Testis (tissue), 3 donors: ENCODE results near the gene WDR91. TPM values are rescaled to one million over a fixed set of nuclear protein-coding genes. Genes with fewer than 3 reads are reported as not detected.

ENCODE experiments used
- DNase-seq: peaks from one replicate; pipeline ENCODE4 v3.0.0-alpha.2; 2019
- H3K27ac ChIP-seq, 2 donors: fragments of 200-600 bp; sonication (generic); one replicate each; pipeline ENCODE4 v1.5.1; 2019
- H3K27me3 ChIP-seq: fragments of 200-600 bp; sonication (generic); one replicate; pipeline ENCODE4 v1.5.1; 2019
- H3K36me3 ChIP-seq: fragments of 200-600 bp; sonication (generic); one replicate; pipeline ENCODE4 v1.5.1; 2017; ENCODE audit warnings: low read depth; ENCODE audit errors: missing control alignments
- H3K4me1 ChIP-seq: fragments of 200-600 bp; sonication (generic); one replicate; pipeline ENCODE4 v1.5.1; 2019
- H3K4me3 ChIP-seq, 2 donors: fragments of 200-600 bp; sonication (generic); one replicate each; pipeline ENCODE4 v1.5.1; 2017 to 2019
- H3K9me3 ChIP-seq: fragments of 200-600 bp; sonication (generic); one replicate; pipeline ENCODE4 v1.5.1; 2017
- POLR2A ChIP-seq: fragments of 450-650 bp; IDR thresholded peaks from one replicate; pipeline ENCODE4 v1.6.1; 2017; ENCODE audit warnings: antibody characterized with exemption, mild to moderate bottlenecking, moderate library complexity
- WGBS, 2 donors: methylation state at CpG; one replicate each; pipeline ENCODE4 v1.1.5; 2018; 5-methylcytosine and 5-hydroxymethylcytosine counted together
- intact Hi-C: fragments of 100-400 bp; cut with DNase I; formaldehyde crosslinking; loops from one replicate; pipeline ENCODE4 v1.15.1; 2023; ENCODE audit warnings: low total_unique reads
- polyA plus RNA-seq: library from polyadenylated mRNA; stranded (reverse); fragments of 350-450 nt; fragmentation: Illumina TruSeq; extraction: RNeasy Lipid Tissue Mini Kit (QIAGEN cat#74804); gene quantifications from one replicate; pipeline ENCODE4 v1.2.3, GENCODE V29; 2014; ENCODE audit warnings: low read depth, low replicate concordance; ENCODE audit not compliant: insufficient read depth
- total RNA-seq, 2 donors: library from RNA; depleted of rRNA; stranded (reverse); fragments of >200 nt; gene quantifications; one replicate each; pipeline ENCODE4 v1.2.3, GENCODE V29; 2016
- TF ChIP-seq, protein P1 (sequence below), 3 experiments: fragments of 450-650 bp in 2 of 3; fragments of 200-600 bp in 1 of 3; sonication (generic) in 1 of 3; IDR thresholded peaks; one replicate each; pipeline ENCODE4 v1.5.1; 2016 to 2019; ENCODE audit warnings: antibody characterized with exemption in 3 of 3, mild to moderate bottlenecking in 2 of 3, moderate library complexity in 1 of 3

The WDR91 gene
- total and polyA plus RNA-seq, 3 donors from 2014 or later, result 23.8 to 46.6 (median 29.5) TPM

DNA sequence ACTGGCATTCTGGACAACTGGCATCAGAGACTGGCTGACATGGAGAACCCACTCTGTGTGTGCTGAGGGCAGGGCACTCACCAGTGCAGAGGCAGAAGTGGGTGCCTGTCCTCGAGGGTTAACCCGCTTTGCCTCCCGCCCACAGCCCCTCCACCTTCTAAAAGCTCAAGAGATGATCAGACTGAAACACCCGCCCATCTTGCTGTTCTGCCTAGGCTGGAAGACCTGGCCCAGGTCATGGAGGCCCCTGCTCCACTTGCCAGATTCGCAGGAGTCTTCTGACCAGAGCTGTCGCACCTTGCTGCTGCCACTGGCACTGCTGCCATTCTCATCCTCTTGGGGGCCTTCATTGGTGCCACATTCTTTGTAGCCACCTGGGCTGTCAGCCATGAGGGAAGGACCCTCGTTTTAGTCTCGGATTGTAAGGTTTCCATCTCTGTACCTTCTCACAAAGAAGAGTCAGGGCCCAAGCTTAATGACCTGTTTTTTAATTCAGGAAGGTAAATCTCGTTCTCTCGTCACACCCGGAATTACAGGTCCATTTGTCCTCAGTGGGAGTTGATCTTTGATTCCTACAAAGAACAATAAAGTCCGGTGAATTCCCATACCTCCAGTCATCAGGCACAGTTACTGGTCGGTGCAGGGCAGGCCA lies 42.7 kb downstream of the WDR91 start:
- no peak for TF ChIP-seq POLR2A
- TF ChIP-seq, protein P1, sequence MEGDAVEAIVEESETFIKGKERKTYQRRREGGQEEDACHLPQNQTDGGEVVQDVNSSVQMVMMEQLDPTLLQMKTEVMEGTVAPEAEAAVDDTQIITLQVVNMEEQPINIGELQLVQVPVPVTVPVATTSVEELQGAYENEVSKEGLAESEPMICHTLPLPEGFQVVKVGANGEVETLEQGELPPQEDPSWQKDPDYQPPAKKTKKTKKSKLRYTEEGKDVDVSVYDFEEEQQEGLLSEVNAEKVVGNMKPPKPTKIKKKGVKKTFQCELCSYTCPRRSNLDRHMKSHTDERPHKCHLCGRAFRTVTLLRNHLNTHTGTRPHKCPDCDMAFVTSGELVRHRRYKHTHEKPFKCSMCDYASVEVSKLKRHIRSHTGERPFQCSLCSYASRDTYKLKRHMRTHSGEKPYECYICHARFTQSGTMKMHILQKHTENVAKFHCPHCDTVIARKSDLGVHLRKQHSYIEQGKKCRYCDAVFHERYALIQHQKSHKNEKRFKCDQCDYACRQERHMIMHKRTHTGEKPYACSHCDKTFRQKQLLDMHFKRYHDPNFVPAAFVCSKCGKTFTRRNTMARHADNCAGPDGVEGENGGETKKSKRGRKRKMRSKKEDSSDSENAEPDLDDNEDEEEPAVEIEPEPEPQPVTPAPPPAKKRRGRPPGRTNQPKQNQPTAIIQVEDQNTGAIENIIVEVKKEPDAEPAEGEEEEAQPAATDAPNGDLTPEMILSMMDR (IDR thresholded peaks at IDR 0.05), result no peak
- no peak for DNase-seq
- no peaks in the 10 kb centered on the region for H3K36me3 ChIP-seq
- peaks cover 16% of the 10 kb centered on the region for H3K4me1 ChIP-seq
- intact Hi-C loops, result loop anchor here (10.0 kb wide), 2 partner anchors 184 to 484 kb away; partner anchors contain the start of gene AGBL3
- 63 to 83% methylated on average over 13 of the region's 13 CpGs for WGBS, 2 donors
- no peaks in the 10 kb centered on the region for H3K9me3 ChIP-seq
- H3K4me3 ChIP-seq, result no peak overlapping the region
- peak overlapping the region in 1 of 2 donors; percentile 93 for H3K27ac ChIP-seq
- H3K27me3 ChIP-seq, result no peaks in the 10 kb centered on the region

DNA sequence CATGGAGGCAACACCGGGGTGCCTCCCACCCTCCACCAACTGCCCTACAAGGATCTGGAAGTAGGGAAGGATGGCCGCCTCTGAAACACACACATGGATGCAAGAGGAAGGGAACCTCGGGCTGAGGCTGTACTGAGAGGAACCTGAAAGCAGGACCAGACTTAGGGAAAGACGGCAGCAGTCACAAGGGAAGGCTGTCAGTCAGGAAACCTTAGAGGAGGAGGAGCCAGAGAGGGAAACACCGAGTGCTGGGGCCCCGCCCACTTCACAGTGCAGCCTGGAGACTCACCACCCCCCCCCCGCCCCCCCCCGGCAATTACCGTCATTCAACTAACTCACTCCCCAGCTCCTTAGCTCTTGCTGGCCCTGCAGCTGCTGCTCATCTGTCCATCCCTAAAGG lies 43.3 kb downstream of the WDR91 start:
- no peak for DNase-seq
- no peaks in the 10 kb centered on the region for H3K27me3 ChIP-seq
- H3K27ac ChIP-seq, result no peak overlapping the region
- no peak overlapping the region for H3K4me3 ChIP-seq
- 32 to 52% methylated on average over 6 to 9 of the region's 9 CpGs for WGBS, 2 donors
- H3K9me3 ChIP-seq, result no peaks in the 10 kb centered on the region
- no peaks in the 10 kb centered on the region for H3K36me3 ChIP-seq
- H3K4me1 ChIP-seq, result peaks cover 16% of the 10 kb centered on the region
- TF ChIP-seq, protein P1 (IDR thresholded peaks at IDR 0.05), result no peak
- no peak for TF ChIP-seq POLR2A
- intact Hi-C loops, result loop anchor here (10.0 kb wide), 2 partner anchors 183 to 483 kb away; partner anchors contain the start of gene AGBL3

DNA sequence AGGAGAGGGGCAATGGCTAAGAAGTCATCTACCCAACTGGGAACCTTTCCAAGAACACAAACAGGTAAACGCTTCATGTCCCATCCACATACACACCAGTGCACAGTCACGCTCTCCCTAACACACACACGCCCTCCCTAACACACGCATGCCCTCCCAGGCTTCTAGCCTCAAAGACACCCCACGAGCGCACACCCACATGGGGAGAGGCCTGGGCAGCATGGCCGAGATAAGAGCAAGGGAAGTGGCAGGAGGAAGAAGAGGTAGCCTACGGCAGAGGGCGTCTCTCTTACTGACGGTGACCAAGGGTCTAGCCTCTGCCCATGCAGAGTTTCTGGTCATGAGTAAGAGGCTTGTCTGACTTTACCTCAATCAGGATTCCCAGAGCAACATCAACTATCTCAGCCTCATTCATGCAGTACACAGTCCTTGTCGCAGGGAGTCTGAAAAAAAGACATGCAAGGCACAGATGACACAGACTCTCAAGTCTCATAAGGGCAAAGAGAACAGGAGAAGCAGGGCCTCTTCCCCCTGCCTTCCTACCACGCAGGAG lies 43.9 kb downstream of the WDR91 start:
- TF ChIP-seq POLR2A, result no peak
- TF ChIP-seq, protein P1 (IDR thresholded peaks at IDR 0.05), result no peak
- 80 to 88% methylated on average over 12 of the region's 12 CpGs for WGBS, 2 donors
- Histone ChIP-seq H3K27ac (peak overlapping the region in 1 of 2 donors; percentile 14), H3K36me3 (no peaks in the 10 kb centered on the region), H3K4me1 (peaks cover 16% of the 10 kb centered on the region), H3K9me3 (no peaks in the 10 kb centered on the region), H3K27me3 (no peaks in the 10 kb centered on the region), H3K4me3 (no peak overlapping the region)
- intact Hi-C loops, result loop anchor here (10.0 kb wide), 2 partner anchors 183 to 483 kb away; partner anchors contain the start of gene AGBL3
- DNase-seq, result no peak

DNA sequence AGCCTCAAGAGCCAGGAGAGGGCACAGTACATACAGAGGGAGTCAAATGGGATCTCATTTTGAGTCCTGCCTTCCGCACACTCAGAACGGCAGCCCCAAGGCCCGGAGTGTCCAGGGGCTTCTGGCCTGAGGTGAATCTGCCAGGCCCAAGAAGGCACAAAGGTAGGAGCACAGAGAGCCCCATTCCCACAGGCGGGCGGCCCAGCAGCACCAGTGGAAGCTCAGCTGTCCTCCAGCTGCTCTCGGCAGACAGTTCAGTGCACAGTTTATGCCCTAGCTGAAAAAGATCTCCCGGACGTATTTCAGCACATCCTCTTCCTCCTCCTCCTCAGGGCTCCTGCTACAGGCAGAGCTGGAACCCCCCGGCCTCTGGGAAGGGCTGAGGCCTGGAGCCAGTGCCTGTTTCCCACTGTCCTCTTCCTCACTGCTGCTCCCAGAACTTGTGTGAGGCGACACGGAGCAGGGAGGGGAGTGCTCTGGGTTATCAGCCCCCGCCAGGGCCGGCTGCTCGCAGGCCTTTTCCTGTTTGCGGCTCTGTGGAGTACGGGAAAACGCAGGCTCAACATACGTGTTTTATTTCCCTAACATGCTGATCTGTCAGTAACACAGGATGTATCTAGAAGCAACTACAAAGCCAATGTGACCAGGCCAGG lies 44.9 kb downstream of the WDR91 start:
- DNase-seq, result no peak
- TF ChIP-seq, protein P1 (IDR thresholded peaks at IDR 0.05), result no peak
- TF ChIP-seq POLR2A, result no peak
- WGBS, 2 donors, result 87 to 100% methylated on average over 2 to 18 of the region's 18 CpGs
- H3K9me3 ChIP-seq, result no peaks in the 10 kb centered on the region
- intact Hi-C loops, result loop anchor here (10.0 kb wide), 2 partner anchors 182 to 482 kb away; partner anchors contain the start of gene AGBL3
- peaks cover 16% of the 10 kb centered on the region for H3K4me1 ChIP-seq
- H3K36me3 ChIP-seq, result no peaks in the 10 kb centered on the region
- no peaks in the 10 kb centered on the region for H3K27me3 ChIP-seq
- peak overlapping the region in 1 of 2 donors; percentile 38 for H3K27ac ChIP-seq
- no peak overlapping the region for H3K4me3 ChIP-seq
